Endothelial cell (in vitro differentiated cells): ENCODE measurements around the gene IFT27. TPM values are rescaled to one million over a fixed set of nuclear protein-coding genes. Genes with fewer than 3 reads are reported as not detected.

ENCODE experiments used
- DNase-seq: peaks from one replicate; pipeline ENCODE4 v3.0.0; 2021; ENCODE audit warnings: low spot score
- H3K27ac Mint-ChIP-seq: one replicate; pipeline ENCODE4 v1.8.0; 2021; ENCODE audit warnings: mixed read lengths, inconsistent platforms; ENCODE audit not compliant: unreplicated experiment
- H3K27me3 Mint-ChIP-seq: one replicate; pipeline ENCODE4 v1.8.0; 2021; ENCODE audit warnings: mild to moderate bottlenecking, moderate library complexity, mixed read lengths, inconsistent platforms; ENCODE audit not compliant: unreplicated experiment
- H3K36me3 Mint-ChIP-seq: one replicate; pipeline ENCODE4 v1.8.0; 2021; ENCODE audit warnings: mild to moderate bottlenecking, low read depth, mixed read lengths, inconsistent platforms; ENCODE audit not compliant: unreplicated experiment
- H3K4me1 Mint-ChIP-seq: one replicate; pipeline ENCODE4 v1.8.0; 2021; ENCODE audit warnings: mild to moderate bottlenecking, mixed read lengths, inconsistent platforms; ENCODE audit not compliant: unreplicated experiment
- H3K4me3 Mint-ChIP-seq: one replicate; pipeline ENCODE4 v1.8.0; 2021; ENCODE audit warnings: mild to moderate bottlenecking, mixed read lengths, inconsistent platforms; ENCODE audit not compliant: unreplicated experiment
- H3K9me3 Mint-ChIP-seq: one replicate; pipeline ENCODE4 v1.8.0; 2021; ENCODE audit warnings: mixed read lengths, inconsistent platforms; ENCODE audit not compliant: unreplicated experiment
- total RNA-seq: library from RNA; stranded (reverse); fragmentation: NEBNext Ultra II Directional; extraction: Animal tissue kit (Norgen Biotek cat#: 25700); gene quantifications from one replicate; pipeline ENCODE4 v1.2.1, GENCODE V29; 2021; ENCODE audit not compliant: unreplicated experiment
- TF ChIP-seq, protein P1 (sequence below): fragments of 200-600 bp; sonication (generic); IDR thresholded peaks from one replicate; pipeline ENCODE4 v1.5.0; 2021; ENCODE audit warnings: antibody characterized with exemption; ENCODE audit not compliant: unreplicated experiment

The IFT27 gene
- total RNA-seq, 1 donor from 2014 or later: 51.1 TPM

DNA sequence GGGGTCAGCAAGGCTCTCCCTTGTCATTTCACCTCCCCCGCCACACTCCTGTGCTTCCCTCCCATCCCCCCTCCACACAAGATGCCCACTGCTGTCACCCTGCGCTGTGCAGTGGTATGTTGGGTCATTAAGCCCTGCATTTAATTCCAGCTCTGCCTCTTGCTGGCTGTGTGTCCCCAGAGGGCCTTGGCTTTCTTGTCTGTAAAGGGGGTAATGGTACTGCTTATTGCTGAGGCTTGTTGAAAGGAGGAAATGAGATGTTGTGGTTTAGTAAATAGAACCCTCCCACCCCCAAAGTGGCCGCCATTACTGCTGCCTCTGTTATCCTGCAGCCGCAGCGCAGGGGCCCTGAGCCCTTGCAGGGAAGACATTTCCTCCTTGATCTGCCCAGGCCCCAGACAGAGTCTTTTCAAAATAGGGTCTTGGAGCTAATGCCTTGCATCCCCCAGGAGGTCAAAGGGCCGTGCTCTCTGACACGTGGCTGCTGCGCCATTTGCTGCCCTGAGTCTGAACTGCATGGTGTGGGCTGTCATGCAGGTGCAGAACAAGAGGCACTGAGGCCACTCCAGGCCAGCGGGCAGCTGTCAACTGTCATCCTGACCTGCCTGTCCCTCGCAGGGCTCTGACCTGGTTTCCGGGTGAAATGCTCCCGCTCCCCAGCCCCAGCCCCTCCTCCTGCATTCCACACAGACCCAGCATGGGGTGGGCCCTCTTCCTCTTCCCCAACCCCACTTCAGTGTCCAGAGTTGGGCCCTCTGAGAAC is 22.2 kb upstream of the IFT27 start:
- no peak overlapping the region for H3K27ac Mint-ChIP-seq
- no peak for DNase-seq
- no peaks in the 10 kb centered on the region for H3K9me3 Mint-ChIP-seq
- no peaks in the 10 kb centered on the region for H3K4me1 Mint-ChIP-seq
- no peaks in the 10 kb centered on the region for H3K36me3 Mint-ChIP-seq
- no peak overlapping the region for H3K4me3 Mint-ChIP-seq
- H3K27me3 Mint-ChIP-seq: peaks cover 1% of the 10 kb centered on the region
- TF ChIP-seq, protein P1, sequence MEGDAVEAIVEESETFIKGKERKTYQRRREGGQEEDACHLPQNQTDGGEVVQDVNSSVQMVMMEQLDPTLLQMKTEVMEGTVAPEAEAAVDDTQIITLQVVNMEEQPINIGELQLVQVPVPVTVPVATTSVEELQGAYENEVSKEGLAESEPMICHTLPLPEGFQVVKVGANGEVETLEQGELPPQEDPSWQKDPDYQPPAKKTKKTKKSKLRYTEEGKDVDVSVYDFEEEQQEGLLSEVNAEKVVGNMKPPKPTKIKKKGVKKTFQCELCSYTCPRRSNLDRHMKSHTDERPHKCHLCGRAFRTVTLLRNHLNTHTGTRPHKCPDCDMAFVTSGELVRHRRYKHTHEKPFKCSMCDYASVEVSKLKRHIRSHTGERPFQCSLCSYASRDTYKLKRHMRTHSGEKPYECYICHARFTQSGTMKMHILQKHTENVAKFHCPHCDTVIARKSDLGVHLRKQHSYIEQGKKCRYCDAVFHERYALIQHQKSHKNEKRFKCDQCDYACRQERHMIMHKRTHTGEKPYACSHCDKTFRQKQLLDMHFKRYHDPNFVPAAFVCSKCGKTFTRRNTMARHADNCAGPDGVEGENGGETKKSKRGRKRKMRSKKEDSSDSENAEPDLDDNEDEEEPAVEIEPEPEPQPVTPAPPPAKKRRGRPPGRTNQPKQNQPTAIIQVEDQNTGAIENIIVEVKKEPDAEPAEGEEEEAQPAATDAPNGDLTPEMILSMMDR: no peak

DNA sequence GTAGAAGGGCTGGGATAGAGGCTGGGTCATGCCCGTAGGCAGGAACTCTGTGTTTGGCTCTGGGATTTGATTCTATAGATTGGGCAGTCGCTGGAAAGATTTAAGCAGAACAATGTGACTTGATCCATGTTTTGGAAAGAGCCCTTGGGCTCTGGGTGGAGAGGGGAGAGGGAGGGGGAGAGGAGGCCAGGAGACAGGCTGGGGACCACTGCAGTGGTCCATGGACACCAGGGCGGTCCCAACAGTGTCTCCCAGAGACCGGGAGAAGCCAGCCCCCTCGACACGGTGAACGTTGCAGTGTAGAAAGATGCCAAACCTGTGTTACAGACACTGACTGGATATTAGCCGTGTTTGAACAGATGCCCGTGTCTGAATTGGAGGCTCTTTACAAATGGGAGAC is 21.5 kb upstream of the IFT27 start:
- no peak overlapping the region for H3K4me3 Mint-ChIP-seq
- no peak for DNase-seq
- TF ChIP-seq, protein P1: no peak
- no peaks in the 10 kb centered on the region for H3K36me3 Mint-ChIP-seq
- H3K27ac Mint-ChIP-seq: no peak overlapping the region
- peaks cover 1% of the 10 kb centered on the region for H3K27me3 Mint-ChIP-seq
- H3K9me3 Mint-ChIP-seq: no peaks in the 10 kb centered on the region
- H3K4me1 Mint-ChIP-seq: no peaks in the 10 kb centered on the region

DNA sequence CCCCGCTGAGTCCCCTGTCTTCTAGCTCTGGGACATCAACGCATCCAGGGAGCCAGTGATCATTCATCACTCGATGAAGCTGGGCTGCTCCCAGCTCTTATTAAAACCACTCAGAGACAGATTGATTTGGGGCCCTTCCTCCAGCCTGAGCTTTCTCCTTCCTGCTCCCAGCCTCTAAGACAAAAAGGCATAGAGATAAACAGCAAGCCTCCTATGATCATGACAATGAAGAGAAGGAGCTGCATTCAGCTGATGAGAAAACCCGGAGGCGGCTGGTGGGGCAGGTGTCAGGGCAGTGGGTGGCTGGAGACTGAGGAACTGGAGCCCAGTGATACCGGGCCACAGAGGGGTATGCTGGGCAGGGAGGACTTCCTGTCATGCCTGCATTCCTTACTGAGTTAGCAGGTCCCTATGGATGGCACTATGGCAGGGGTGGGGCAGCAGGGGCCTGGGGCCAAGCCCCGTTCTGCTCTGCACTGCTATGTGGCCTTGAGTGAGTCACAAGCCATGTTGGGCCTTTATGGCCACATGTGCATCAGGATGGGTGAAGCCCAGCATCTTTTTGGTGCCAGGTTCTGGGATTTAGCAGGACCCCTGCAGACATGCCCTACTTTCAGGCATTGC is 20.7 kb upstream of the IFT27 start:
- no peaks in the 10 kb centered on the region for H3K9me3 Mint-ChIP-seq
- no peak overlapping the region for H3K4me3 Mint-ChIP-seq
- H3K36me3 Mint-ChIP-seq: no peaks in the 10 kb centered on the region
- peaks cover 1% of the 10 kb centered on the region for H3K27me3 Mint-ChIP-seq
- H3K4me1 Mint-ChIP-seq: no peaks in the 10 kb centered on the region
- DNase-seq: no peak
- H3K27ac Mint-ChIP-seq: no peak overlapping the region
- TF ChIP-seq, protein P1: no peak

DNA sequence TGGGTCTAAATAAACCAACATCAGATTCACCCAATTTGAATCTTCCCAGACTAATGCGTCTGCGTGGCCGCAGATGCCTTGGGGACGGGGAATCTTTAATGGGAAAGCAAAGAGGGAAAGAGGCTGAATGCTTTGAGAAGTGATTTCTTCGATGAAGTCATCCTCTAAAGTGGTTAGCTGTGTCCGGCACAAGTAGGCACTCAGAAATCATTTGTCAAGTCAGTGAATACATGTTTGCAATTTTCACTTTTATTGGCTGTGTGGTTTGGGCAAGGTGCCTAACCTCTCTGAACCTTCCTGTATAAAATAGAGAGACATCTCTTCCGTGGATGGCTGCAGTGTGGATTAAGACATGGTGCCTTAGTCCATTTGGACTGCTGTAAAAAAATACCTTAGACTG is 19.7 kb upstream of the IFT27 start:
- Mint-ChIP-seq H3K36me3 (no peaks in the 10 kb centered on the region), H3K4me1 (no peaks in the 10 kb centered on the region), H3K27me3 (no peaks in the 10 kb centered on the region), H3K9me3 (no peaks in the 10 kb centered on the region), H3K4me3 (no peak overlapping the region), H3K27ac (no peak overlapping the region)
- DNase-seq: no peak
- TF ChIP-seq, protein P1: no peak

DNA sequence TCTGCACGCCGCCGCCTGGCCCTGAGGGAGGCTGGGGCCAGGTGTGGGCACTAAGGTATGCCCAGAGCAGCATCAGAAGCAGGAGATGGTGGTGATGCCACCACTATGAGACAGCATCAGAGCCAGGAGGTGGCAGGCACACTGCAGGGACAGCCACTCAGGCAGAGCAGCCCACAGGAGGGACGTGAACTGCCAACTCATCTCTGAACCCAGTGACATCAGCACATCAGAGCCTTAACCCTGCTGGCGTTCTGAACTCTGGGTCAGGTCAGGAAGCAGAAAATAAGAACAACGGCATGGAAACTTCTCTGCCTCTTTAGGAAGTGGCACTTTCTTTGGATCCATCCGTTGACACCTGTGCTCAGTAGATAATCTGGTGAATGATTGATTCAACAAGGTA is 14.7 kb upstream of the IFT27 start:
- no peaks in the 10 kb centered on the region for H3K9me3 Mint-ChIP-seq
- TF ChIP-seq, protein P1: no peak
- H3K27me3 Mint-ChIP-seq: peaks cover 3% of the 10 kb centered on the region
- no peak overlapping the region for H3K4me3 Mint-ChIP-seq
- no peaks in the 10 kb centered on the region for H3K36me3 Mint-ChIP-seq
- H3K27ac Mint-ChIP-seq: no peak overlapping the region
- H3K4me1 Mint-ChIP-seq: no peaks in the 10 kb centered on the region
- no peak for DNase-seq
